Activated CD4-positive, alpha-beta T cell treated with anti-CD3 and anti-CD28 coated beads for 48 hours (primary cell): ENCODE measurements around the gene APOF.
"Not testable (repeated sequence)": the region's sequence is repeated elsewhere in the genome, so short reads cannot be mapped to it uniquely, and the experiment has no call there.

Experiments used
- DNase-seq: peaks from one replicate; pipeline ENCODE4 v3.0.0-alpha.2; 2020

Gene APOF

GRCh38 chr12:56362130-56363059 lies at the start of gene APOF:
Gene APOF, minus strand, starts transcription at chr12:56362857. Its CDS starts 112 bp downstream, at chr12:56362745.
- no peak for DNase-seq

GRCh38 chr12:56411781-56412639 lies 49.4 kb upstream of the APOF start:
- DNase-seq, result no peak

- DNase-seq, result no peak
Measured at GRCh38 chr12:56410768-56411167, 48.1 kb upstream of the APOF start.

- DNase-seq, result no peak
Measured at GRCh38 chr12:56408799-56409417, 46.3 kb upstream of the APOF start.

GRCh38 chr12:56404227-56404626 lies 41.6 kb upstream of the APOF start:
- not testable (repeated sequence) for DNase-seq

GRCh38 chr12:56401612-56402011 lies 39.0 kb upstream of the APOF start:
- not testable (repeated sequence) for DNase-seq

GRCh38 chr12:56401125-56401524 lies 38.5 kb upstream of the APOF start:
- DNase-seq, result not testable (repeated sequence)

- not testable (repeated sequence) for DNase-seq
Measured at GRCh38 chr12:56399466-56399865, 36.8 kb upstream of the APOF start.

- DNase-seq, result no peak
Measured at GRCh38 chr12:56398324-56398723, 35.7 kb upstream of the APOF start.

GRCh38 chr12:56392331-56392730 lies 29.7 kb upstream of the APOF start:
- no peak for DNase-seq

- no peak for DNase-seq
Measured at GRCh38 chr12:56391721-56392120, 29.1 kb upstream of the APOF start.

- DNase-seq, result no peak
Measured at GRCh38 chr12:56389412-56389811, 26.8 kb upstream of the APOF start.

GRCh38 chr12:56387152-56387736 lies 24.6 kb upstream of the APOF start:
- DNase-seq, result no peak

- DNase-seq, result no peak
Measured at GRCh38 chr12:56385873-56386272, 23.2 kb upstream of the APOF start.

GRCh38 chr12:56382611-56383010 lies 20.0 kb upstream of the APOF start:
- DNase-seq, result no peak

- no peak for DNase-seq
Measured at GRCh38 chr12:56377989-56378316, 15.3 kb upstream of the APOF start.

- peak; percentile 18 for DNase-seq
Measured at GRCh38 chr12:56377310-56377988, 14.8 kb upstream of the APOF start.

GRCh38 chr12:56375598-56376434 lies 13.2 kb upstream of the APOF start:
- DNase-seq, result no peak

- no peak for DNase-seq
Measured at GRCh38 chr12:56374726-56375597, 12.3 kb upstream of the APOF start.

- DNase-seq, result no peak
Measured at GRCh38 chr12:56373515-56373914, 10.9 kb upstream of the APOF start.
